ENCODE measurements around the gene TANGO6.

DNA sequence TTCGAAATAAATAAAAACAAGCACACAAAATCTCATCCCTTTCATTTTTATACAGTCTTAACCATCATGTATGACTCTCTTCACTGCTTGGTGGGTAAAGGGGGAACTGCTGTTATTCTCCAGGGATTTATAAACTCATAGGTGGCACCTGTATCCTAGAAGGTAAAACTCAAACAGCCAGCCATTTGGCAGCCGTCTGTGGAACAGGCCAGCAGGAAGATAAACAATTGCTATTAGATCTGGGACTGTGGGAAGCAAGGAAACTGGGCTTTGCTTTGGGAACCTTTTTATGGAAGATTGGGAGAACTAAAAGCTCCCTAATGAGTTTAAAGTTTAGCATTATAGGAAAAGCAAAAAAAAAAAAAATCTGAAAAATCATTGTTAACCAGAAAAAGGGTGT lies 126.0 kb downstream of the TANGO6 start:
- TF ChIP-seq, protein P1, sequence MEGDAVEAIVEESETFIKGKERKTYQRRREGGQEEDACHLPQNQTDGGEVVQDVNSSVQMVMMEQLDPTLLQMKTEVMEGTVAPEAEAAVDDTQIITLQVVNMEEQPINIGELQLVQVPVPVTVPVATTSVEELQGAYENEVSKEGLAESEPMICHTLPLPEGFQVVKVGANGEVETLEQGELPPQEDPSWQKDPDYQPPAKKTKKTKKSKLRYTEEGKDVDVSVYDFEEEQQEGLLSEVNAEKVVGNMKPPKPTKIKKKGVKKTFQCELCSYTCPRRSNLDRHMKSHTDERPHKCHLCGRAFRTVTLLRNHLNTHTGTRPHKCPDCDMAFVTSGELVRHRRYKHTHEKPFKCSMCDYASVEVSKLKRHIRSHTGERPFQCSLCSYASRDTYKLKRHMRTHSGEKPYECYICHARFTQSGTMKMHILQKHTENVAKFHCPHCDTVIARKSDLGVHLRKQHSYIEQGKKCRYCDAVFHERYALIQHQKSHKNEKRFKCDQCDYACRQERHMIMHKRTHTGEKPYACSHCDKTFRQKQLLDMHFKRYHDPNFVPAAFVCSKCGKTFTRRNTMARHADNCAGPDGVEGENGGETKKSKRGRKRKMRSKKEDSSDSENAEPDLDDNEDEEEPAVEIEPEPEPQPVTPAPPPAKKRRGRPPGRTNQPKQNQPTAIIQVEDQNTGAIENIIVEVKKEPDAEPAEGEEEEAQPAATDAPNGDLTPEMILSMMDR (conservative IDR thresholded peaks at IDR 0.05; ENCODE audit: low read depth, low read length), result no peak
- TF ChIP-seq EZH2 (IDR thresholded peaks at IDR 0.05; ENCODE audit: borderline replicate concordance, low read depth, low read length, poor library complexity, severe bottlenecking), result no peak
